ENCODE data around the gene RASSF4. TPM values are rescaled to one million over a fixed set of nuclear protein-coding genes. Genes with fewer than 3 reads are reported as not detected.

Gene RASSF4
- total and polyA plus RNA-seq, 4 donors, result 8.2 to 26.9 (median 12.4) TPM

DNA sequence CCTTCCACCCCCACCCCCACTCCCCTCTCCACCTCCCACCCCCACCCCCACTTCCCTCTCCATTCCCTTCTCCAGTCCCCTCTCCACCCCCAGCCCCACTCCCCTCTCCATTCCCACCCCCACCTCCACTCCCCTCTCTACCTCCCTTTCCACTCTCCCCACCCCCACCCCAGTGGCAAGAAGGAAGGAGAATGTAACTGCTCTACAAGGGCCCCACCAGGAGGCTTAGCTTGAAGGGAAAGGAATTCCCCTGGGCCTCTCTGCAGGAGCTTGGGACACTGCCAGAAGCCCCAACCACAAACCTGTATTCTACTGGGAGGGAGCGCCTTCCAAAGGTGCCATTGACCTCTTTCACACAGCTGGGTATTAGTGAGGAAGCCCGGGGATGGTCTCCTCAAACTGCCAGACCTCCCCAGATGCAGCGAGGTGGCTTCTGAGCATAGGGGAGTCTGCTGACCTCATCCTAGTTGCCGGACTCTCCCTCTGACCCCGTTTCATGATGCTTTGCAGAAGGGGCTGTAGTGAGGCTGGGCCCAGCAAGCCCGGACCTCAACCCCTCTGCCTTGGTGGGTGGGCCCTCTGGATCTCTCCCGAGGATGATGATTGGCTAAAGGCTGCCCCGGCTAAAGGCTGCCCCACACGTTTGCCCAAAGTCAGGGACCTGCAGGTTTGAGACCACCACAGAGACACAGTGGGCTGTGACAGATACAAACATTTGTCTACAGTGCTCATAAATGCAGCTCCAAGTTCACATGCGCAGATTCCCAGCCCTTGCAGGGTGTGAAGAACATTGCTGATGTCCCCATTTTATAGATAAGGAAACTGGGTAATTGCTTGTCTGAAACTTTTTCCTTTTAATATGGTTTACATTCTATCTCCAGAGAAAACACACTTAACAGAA, 16.1 kb downstream of the RASSF4 start:
- Histone ChIP-seq H3K36me3 (ENCODE audit: control insufficient read depth in 4 of 4, insufficient read depth in 3 of 4, low read depth in 1 of 4, low read length in 3 of 4) (peaks cover 0 to 5% (median under 1%) of the 10 kb centered on the region in 4 donors), H3K27ac (ENCODE audit: low read depth in 1 of 2, low read length in 2 of 2) (peak overlapping the region; percentile 91 to 94), H3K4me3 (ENCODE audit: low read depth in 1 of 3, low read length in 3 of 3) (peak overlapping the region in 2 of 3 donors; percentile 68 to 88), H3K4me1 (ENCODE audit: control insufficient read depth in 4 of 4, insufficient read depth in 4 of 4, low read length in 3 of 4) (peaks cover 14 to 41% (median 33%) of the 10 kb centered on the region in 4 donors), H3K27me3 (ENCODE audit: control insufficient read depth in 4 of 4, insufficient read depth in 4 of 4, low read length in 3 of 4) (no peaks in the 10 kb centered on the region), H3K9me3 (ENCODE audit: control insufficient read depth in 4 of 4, low read length in 3 of 4) (no peaks in the 10 kb centered on the region), H3K9ac (ENCODE audit: low read depth in 1 of 2, low read length in 2 of 2) (peak overlapping the region in 1 of 2 donors; percentile 29)
- WGBS, result 14% methylated on average over 10 of the region's 10 CpGs
- no peak for TF ChIP-seq RAD21 (IDR thresholded peaks at IDR 0.05)
- no peak for TF ChIP-seq ATF3 (IDR thresholded peaks at IDR 0.05)
- TF ChIP-seq NR2F2 (IDR thresholded peaks at IDR 0.05), result peak; percentile 35
- TF ChIP-seq RXRA (IDR thresholded peaks at IDR 0.05), result peak; percentile 16 to 33
- no peak for TF ChIP-seq CTCF (IDR thresholded peaks at IDR 0.05; ENCODE audit: low read depth, low read length, missing input control)
- TF ChIP-seq SP1 (IDR thresholded peaks at IDR 0.05), result peak; percentile 18
- peak in 1 of 2 donors; percentile 59 for TF ChIP-seq JUND (IDR thresholded peaks at IDR 0.05)
- no peak for DNase-seq (ENCODE audit: low spot score)

DNA sequence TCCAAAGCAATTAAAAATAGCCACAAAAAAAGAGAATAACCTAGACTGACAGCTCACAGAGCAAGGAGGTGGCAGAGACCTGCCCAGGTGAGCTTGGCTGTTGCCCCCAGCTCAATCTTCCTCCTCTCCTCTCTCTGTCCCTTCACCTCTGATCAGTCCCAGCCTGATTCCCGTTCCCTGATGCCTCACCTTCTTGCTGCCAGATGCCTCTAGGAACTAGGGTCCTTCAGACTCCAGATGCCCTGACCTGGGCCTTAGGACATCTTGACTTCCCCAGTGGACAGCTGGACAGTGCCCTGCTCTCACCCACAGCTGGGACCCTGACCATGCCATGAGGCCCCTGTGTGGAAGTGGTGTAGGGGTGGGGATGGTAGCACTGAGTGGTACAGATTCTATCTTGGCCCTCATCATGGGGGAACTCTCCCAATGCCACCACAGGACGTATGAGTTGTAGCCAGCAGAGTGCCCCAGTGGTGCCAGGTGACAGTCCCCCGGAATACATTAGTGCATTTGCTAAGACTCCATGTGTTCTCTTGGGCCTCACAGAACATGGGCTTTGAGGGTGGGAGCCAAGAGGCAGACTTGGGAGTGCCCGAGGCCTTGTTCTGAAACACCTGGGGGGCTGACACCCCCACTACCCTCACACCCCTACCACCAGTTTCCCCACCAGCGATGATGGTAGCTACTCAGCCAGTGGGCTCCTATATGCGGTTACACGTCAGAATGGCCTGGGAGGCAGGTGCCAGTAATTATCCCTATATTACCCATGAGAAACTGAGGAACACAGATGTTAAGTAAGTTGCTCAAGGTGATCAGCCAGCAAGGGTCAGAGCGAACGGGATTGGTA, 17.0 kb downstream of the RASSF4 start:
- H3K9ac ChIP-seq (ENCODE audit: low read depth in 1 of 2, low read length in 2 of 2), result peak overlapping the region; percentile 92 to 95

More for the DNA sequence above, 17.0 kb downstream of the RASSF4 start:
- no peaks in the 10 kb centered on the region for H3K9me3 ChIP-seq (ENCODE audit: control insufficient read depth in 4 of 4, low read length in 3 of 4)
- WGBS, result 53% methylated on average over 9 of the region's 9 CpGs
- H3K4me1 ChIP-seq (ENCODE audit: control insufficient read depth in 4 of 4, insufficient read depth in 4 of 4, low read length in 3 of 4), result peaks cover 17 to 50% (median 41%) of the 10 kb centered on the region in 4 donors
- H3K4me3 ChIP-seq (ENCODE audit: low read depth in 1 of 3, low read length in 3 of 3), result peak overlapping the region; percentile 68 to 90 (median 88)
- no peaks in the 10 kb centered on the region for H3K27me3 ChIP-seq (ENCODE audit: control insufficient read depth in 4 of 4, insufficient read depth in 4 of 4, low read length in 3 of 4)
- no peak for DNase-seq (ENCODE audit: low spot score)
- peaks cover 0 to 5% (median under 1%) of the 10 kb centered on the region in 4 donors for H3K36me3 ChIP-seq (ENCODE audit: control insufficient read depth in 4 of 4, insufficient read depth in 3 of 4, low read depth in 1 of 4, low read length in 3 of 4)
- no peak for TF ChIP-seq FOXA1 (IDR thresholded peaks at IDR 0.05)
- TF ChIP-seq, protein P1, sequence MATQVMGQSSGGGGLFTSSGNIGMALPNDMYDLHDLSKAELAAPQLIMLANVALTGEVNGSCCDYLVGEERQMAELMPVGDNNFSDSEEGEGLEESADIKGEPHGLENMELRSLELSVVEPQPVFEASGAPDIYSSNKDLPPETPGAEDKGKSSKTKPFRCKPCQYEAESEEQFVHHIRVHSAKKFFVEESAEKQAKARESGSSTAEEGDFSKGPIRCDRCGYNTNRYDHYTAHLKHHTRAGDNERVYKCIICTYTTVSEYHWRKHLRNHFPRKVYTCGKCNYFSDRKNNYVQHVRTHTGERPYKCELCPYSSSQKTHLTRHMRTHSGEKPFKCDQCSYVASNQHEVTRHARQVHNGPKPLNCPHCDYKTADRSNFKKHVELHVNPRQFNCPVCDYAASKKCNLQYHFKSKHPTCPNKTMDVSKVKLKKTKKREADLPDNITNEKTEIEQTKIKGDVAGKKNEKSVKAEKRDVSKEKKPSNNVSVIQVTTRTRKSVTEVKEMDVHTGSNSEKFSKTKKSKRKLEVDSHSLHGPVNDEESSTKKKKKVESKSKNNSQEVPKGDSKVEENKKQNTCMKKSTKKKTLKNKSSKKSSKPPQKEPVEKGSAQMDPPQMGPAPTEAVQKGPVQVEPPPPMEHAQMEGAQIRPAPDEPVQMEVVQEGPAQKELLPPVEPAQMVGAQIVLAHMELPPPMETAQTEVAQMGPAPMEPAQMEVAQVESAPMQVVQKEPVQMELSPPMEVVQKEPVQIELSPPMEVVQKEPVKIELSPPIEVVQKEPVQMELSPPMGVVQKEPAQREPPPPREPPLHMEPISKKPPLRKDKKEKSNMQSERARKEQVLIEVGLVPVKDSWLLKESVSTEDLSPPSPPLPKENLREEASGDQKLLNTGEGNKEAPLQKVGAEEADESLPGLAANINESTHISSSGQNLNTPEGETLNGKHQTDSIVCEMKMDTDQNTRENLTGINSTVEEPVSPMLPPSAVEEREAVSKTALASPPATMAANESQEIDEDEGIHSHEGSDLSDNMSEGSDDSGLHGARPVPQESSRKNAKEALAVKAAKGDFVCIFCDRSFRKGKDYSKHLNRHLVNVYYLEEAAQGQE (IDR thresholded peaks at IDR 0.05), result peak; percentile 18
- peak overlapping the region; percentile 91 to 94 for H3K27ac ChIP-seq (ENCODE audit: low read depth in 1 of 2, low read length in 2 of 2)
